HS-27A (cell line): Measurements from ENCODE around the gene PPP1R12B.
"Not testable (repeated sequence)": the region's sequence is repeated elsewhere in the genome, so short reads cannot be mapped to it uniquely, and the experiment has no call there.

Experiments
- DNase-seq: peaks from one replicate; pipeline ENCODE4 v3.0.0-alpha.2; 2012; ENCODE audit warnings: low read depth, missing footprints

PPP1R12B gene

GRCh38 chr1:202561726-202562443 lies 213.4 kb downstream of the PPP1R12B start:
- no peak for DNase-seq

- no peak for DNase-seq
Observed at GRCh38 chr1:202562444-202563060, 214.1 kb downstream of the PPP1R12B start.

DNA sequence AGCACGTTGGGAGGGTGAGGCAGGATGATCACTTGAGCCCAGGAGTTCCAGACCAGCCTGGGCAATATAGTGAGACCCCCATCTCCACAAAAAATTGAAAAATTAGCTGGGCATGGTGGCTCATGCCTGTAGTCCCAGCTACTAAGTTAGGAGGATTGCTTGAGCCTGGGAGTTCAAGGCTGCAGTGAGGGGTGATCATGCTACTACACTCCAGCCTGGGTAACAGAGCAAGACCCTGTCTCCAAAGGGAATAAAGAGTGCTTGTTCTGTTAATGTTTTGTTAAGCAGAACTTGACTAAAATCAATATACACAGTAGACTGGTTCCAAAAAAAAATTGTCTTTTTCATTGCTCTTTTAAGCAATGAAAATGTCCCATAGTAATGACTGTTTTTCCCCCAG lies 215.3 kb downstream of the PPP1R12B start:
- DNase-seq, result no peak

- no peak for DNase-seq
Observed at GRCh38 chr1:202564958-202565495, 216.5 kb downstream of the PPP1R12B start.

DNA sequence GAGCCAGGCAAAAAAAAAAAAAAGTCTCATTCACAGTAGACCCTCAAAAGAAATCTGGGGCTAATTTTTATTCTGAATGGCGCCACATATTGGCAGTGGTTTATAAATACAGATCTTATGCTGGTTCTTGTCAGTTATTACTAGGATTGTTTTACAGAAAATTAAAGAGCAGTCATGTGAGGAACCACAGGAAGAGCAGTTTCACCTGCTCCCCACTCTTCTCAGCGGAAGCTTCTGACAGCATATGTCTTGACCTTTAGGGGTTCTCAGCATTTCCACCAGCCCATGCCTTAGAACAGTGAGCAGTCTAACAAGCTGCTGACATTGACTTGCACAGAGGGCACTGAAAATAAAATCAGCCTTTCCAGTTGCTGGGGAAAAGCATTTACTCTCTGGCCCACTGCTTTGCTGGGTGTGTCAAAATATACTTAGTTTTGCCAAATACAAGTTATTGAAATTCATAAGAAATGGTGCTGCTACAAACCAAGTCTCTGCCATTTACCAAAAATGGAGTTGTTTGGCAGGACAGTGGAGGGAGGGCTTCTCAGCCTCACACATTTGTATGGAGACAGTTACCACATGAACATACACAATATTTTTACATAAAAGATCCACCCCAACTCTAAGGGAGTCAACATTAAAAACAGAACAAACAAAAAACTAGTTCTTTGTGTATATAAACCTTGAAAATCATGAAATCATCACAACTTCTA lies 217.5 kb downstream of the PPP1R12B start:
- no peak for DNase-seq

DNA sequence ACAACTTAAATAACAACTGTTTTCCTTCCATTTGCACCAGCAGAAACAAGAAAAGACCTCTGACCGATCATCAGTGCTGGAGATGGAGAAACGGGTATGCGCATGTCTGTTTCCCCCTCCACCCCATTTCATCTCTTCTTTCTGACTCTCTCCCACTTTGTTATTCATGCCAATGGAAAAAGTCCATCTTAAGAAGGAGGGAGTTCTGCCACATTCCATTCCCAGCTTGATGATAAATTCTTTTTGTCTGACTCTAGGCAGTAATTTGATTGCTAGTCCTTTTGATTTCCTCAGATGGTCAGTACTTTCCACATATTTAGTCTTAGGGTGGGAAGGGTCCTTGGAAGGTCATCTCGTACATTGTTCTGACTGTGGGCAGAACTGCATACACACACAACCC lies 219.2 kb downstream of the PPP1R12B start:
- no peak for DNase-seq

DNA sequence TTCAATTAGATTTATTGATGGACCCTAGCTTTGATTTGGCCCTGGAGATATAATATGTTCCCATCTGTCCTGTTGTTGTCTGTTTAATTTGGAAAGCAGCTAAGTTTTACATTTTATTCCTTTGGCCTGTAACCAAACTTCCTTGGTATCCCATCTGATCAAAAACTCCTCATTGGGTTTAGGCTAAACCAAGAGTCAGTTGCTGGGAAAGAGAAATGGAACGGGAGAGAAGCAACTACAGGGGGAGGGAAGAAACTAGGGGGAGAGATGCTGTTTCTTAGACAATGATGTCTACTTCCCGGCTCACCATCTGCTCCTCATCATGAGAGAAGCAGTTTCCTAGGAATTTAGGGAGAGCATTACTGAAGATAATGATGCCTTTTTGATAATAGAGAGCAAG lies 219.9 kb downstream of the PPP1R12B start:
- DNase-seq, result no peak

GRCh38 chr1:202568826-202569225 lies 220.3 kb downstream of the PPP1R12B start:
- DNase-seq, result no peak

DNA sequence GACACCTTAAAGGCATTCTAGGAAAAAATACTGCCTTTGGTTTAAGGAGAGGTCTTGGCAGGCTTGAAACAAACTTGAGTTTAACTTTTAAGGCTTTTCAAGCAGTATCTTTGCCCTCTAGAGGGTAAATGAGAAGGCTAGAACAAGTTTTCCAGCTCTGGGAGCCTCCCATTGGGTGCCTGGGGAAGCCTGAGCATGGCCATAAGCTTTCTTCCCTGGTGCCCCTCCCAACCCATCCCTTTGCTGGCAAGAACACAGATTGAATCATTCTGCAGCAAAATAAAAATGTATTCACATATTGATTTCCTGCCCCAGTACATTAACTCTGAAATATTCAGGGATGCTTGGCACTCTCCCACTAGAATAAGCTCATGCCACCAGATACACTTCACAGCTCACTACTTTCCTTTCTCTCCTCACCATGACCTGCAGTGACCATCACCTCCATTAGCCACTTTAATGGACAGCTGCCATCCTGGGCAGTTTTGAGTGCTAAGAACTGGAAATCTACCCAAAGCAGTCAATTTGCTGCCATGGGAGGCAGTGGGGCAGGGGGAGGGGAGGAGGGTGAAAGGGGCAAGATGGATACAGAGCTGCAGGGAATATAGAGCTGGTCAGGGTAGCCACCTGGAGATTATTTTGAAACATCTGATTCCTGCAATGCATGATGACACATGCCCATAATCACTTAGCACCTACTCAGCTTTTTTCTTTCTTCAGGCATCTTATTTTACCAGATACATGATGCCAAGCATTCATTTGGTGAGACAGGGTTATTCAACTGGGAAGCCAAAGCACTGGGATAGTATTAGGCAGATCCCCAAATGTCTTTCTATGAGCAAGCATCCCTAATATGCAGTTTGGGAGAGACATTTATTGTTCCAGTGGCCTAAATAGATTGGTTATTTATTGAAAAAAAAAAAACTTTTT lies 221.2 kb downstream of the PPP1R12B start:
- no peak for DNase-seq

DNA sequence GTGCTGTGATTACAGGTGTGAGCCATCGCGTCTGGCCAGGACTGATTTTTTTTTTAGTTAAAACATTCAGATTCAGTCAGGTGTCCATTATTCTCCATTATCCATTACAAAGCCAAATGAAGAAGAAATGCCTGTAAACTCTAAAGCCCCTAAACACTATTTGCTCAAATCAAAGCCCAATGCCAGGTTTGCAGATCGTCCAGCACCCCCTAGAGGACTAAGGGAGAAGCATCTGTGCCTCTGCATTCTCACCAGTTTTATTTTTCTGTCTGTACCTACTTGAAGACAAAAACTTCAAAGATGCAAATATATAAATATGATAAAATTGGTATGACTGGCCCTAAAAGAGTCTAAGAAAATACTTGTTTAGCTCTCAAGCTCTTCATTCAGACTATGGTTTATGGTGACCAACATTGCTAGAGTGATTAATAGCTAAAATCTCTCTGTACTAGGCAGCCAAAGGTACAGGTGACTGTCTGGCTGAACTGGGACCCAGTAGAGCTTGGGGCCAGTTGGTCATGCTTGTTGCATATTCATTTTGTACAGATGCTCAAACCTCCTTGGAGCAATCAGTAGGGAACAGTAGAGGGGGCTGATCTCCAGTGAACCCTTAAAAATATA lies 223.3 kb downstream of the PPP1R12B start:
- no peak for DNase-seq

- DNase-seq, result no peak
Observed at GRCh38 chr1:202572867-202573266, 224.4 kb downstream of the PPP1R12B start.

DNA sequence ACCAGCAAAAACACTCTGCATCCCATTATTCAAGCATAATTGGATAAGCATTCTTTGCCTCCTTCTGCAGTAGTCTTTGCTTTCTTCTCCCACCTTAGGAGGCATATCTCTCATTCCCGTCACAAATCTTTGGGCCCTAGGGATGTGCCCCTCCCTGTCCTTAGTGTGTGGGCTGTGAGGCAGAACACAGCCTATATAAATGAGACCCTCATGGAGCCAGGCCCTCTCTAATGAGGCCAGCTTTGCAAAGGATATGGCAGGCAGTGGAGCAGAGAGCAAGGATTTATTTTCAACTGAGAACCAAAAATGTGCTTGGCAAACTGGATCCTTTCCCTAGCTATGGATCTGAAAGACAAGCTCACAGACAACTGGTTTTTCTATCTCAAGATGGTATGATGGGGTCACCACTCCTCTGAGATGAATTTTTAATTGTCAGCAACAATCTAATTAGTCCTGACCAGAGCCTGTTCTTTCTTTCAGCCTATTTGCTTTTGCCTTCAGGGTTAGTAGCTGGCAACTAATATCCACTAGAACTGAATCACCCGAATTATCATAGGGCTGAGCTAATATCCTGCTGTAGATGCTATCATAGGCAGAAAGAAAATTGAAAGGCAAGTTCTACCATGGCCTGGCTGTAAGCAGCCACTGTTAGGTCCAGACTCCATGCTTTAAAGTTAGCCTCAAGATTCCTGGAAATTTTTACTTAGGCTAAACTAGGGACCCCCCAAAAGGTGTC lies 227.6 kb downstream of the PPP1R12B start:
- no peak for DNase-seq

GRCh38 chr1:202576816-202577215 lies 228.3 kb downstream of the PPP1R12B start:
- DNase-seq, result no peak

- DNase-seq, result no peak
Observed at GRCh38 chr1:202577381-202577780, 228.9 kb downstream of the PPP1R12B start.

- no peak for DNase-seq
Observed at GRCh38 chr1:202578001-202578504, 229.6 kb downstream of the PPP1R12B start.

- DNase-seq, result no peak
Observed at GRCh38 chr1:202578565-202578964, 230.1 kb downstream of the PPP1R12B start.

- DNase-seq, result no peak
Observed at GRCh38 chr1:202579806-202580205, 231.3 kb downstream of the PPP1R12B start.

- DNase-seq, result no peak
Observed at GRCh38 chr1:202580619-202581018, 232.1 kb downstream of the PPP1R12B start.

DNA sequence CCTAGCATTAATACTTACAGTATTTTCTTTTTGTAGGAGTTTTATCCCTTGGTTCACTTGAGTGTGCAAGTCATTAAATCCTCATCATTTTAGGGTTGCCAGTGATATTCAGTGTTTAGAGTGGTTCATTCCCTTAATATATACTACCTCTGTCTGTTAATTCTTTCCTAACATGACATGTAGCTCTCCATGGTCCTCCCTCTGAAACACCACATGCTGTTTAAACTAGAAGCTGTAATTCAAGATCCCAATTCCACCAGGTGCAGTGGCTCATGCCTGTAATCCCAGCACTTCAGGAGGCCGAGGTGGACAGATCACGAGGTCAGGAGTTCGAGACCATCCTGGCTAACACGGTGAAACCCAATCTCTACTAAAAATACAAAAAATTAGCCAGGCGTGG lies 233.9 kb downstream of the PPP1R12B start:
- DNase-seq, result not testable (repeated sequence)
